Astrocyte (in vitro differentiated cells and primary cell): ENCODE results near the gene IFIH1. TPM values are rescaled to one million over a fixed set of nuclear protein-coding genes. Genes with fewer than 3 reads are reported as not detected.

Experiments used
- DNase-seq: peaks from one replicate; pipeline ENCODE4 v3.0.0-alpha.2; 2010; ENCODE audit warnings: low read depth
- FAIRE-seq: peaks from 2 replicates; lab custom pipeline; 2011; peaks lifted over from hg19 to GRCh38; lab: Jason Lieb, UNC
- H2AFZ ChIP-seq: 2 replicates; pipeline ENCODE4 v1.6.0; 2012; ENCODE audit warnings: low read depth, low read length, inconsistent platforms
- H3K27ac ChIP-seq: 2 replicates; pipeline ENCODE4 v1.5.1; 2011; ENCODE audit warnings: low read depth, low read length, inconsistent platforms
- H3K27me3 ChIP-seq: 2 replicates; pipeline ENCODE4 v1.6.0; 2011; ENCODE audit warnings: low read length, inconsistent platforms; ENCODE audit not compliant: insufficient read depth
- H3K36me3 ChIP-seq: 2 replicates; pipeline ENCODE4 v1.5.1; 2011; ENCODE audit warnings: low read length, inconsistent platforms; ENCODE audit not compliant: insufficient read depth
- H3K4me1 ChIP-seq: 2 replicates; pipeline ENCODE4 v1.5.1; 2011; ENCODE audit warnings: low read length, inconsistent platforms; ENCODE audit not compliant: insufficient read depth
- H3K4me2 ChIP-seq: 2 replicates; pipeline ENCODE4 v1.6.0; 2012; ENCODE audit warnings: low read length, inconsistent platforms
- H3K4me3 ChIP-seq: 2 replicates; pipeline ENCODE4 v1.5.1; 2011; ENCODE audit warnings: low read depth, mild to moderate bottlenecking, low read length, inconsistent platforms; ENCODE audit not compliant: insufficient read depth
- H3K79me2 ChIP-seq: 2 replicates; pipeline ENCODE4 v1.6.0; 2012; ENCODE audit warnings: mild to moderate bottlenecking, low read length, inconsistent platforms; ENCODE audit not compliant: insufficient read depth
- H3K9ac ChIP-seq: 2 replicates; pipeline ENCODE4 v1.6.0; 2012; ENCODE audit warnings: mild to moderate bottlenecking, low read length, inconsistent platforms
- H3K9me3 ChIP-seq: 2 replicates; pipeline ENCODE4 v1.5.1; 2012; ENCODE audit warnings: low read depth, mild to moderate bottlenecking, low read length, inconsistent platforms; ENCODE audit not compliant: insufficient read depth
- H4K20me1 ChIP-seq: 2 replicates; pipeline ENCODE4 v1.6.0; 2012; ENCODE audit warnings: low read length, inconsistent platforms; ENCODE audit not compliant: insufficient read depth
- H3K27ac Mint-ChIP-seq: one replicate; pipeline ENCODE4 v1.8.0; 2021; ENCODE audit warnings: mild to moderate bottlenecking, mixed read lengths; ENCODE audit not compliant: unreplicated experiment
- H3K27me3 Mint-ChIP-seq: one replicate; pipeline ENCODE4 v1.8.0; 2021; ENCODE audit warnings: low read depth, mixed read lengths; ENCODE audit not compliant: unreplicated experiment
- H3K36me3 Mint-ChIP-seq: one replicate; pipeline ENCODE4 v1.8.0; 2021; ENCODE audit warnings: low read depth, mixed read lengths; ENCODE audit not compliant: unreplicated experiment
- H3K4me1 Mint-ChIP-seq: one replicate; pipeline ENCODE4 v1.8.0; 2021; ENCODE audit warnings: low read depth, mixed read lengths; ENCODE audit not compliant: unreplicated experiment
- H3K4me3 Mint-ChIP-seq: one replicate; pipeline ENCODE4 v1.8.0; 2021; ENCODE audit warnings: mild to moderate bottlenecking, moderate library complexity, mixed read lengths; ENCODE audit not compliant: unreplicated experiment
- H3K9me3 Mint-ChIP-seq: one replicate; pipeline ENCODE4 v1.8.0; 2021; ENCODE audit warnings: mild to moderate bottlenecking, mixed read lengths; ENCODE audit not compliant: unreplicated experiment
- EZH2 ChIP-seq: IDR thresholded peaks from 2 replicates; pipeline ENCODE4 v1.6.1; 2012; ENCODE audit warnings: mild to moderate bottlenecking, low read length, inconsistent platforms; ENCODE audit not compliant: insufficient read depth
- total RNA-seq: library from RNA; stranded (reverse); gene quantifications from 2 replicates; pipeline ENCODE4 v1.2.1, GENCODE V29; 2021
- TF ChIP-seq, protein P1 (sequence below): IDR thresholded peaks from 2 replicates; pipeline ENCODE4 v1.5.1; 2011; ENCODE audit warnings: low read depth, mild to moderate bottlenecking, inconsistent platforms, low read length, moderate library complexity; ENCODE audit not compliant: insufficient read depth

The IFIH1 gene
- total RNA-seq, 1 donor from 2014 or later, result 62.3 TPM

DNA sequence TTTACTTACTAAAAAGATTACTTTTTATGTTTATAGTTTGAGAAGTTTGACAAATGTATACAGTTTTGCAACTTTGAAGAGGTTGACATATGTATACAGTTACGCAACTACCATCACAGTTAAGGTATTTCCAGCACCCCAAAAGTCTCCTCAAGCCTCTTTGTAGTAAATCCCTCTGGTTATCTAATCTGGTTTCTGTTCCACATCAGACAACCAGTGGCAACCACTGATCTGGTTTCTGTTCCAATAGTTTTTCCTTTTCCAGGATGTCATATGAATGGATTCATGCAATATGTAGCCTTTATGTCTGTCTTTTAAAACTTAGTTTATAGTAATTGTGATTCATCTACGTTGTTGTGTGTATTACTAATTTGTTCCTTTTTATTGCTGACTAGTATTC, 23.5 kb downstream of the IFIH1 start:
- Mint-ChIP-seq H3K9me3 (no peaks in the 10 kb centered on the region), H3K27ac (no peak overlapping the region), H3K36me3 (no peaks in the 10 kb centered on the region), H3K4me3 (no peak overlapping the region), H3K27me3 (no peaks in the 10 kb centered on the region), H3K4me1 (no peaks in the 10 kb centered on the region)
- Histone ChIP-seq H4K20me1 (no peaks in the 10 kb centered on the region), H3K9ac (no peak overlapping the region), H3K4me1 (no peaks in the 10 kb centered on the region), H3K79me2 (no peaks in the 10 kb centered on the region), H2AFZ (no peak overlapping the region), H3K9me3 (no peaks in the 10 kb centered on the region), H3K27ac (no peak overlapping the region), H3K4me3 (no peak overlapping the region), H3K36me3 (no peaks in the 10 kb centered on the region), H3K4me2 (no peak overlapping the region), H3K27me3 (no peaks in the 10 kb centered on the region)
- DNase-seq (no peak), FAIRE-seq (peak; percentile 60)
- TF ChIP-seq, protein P1, sequence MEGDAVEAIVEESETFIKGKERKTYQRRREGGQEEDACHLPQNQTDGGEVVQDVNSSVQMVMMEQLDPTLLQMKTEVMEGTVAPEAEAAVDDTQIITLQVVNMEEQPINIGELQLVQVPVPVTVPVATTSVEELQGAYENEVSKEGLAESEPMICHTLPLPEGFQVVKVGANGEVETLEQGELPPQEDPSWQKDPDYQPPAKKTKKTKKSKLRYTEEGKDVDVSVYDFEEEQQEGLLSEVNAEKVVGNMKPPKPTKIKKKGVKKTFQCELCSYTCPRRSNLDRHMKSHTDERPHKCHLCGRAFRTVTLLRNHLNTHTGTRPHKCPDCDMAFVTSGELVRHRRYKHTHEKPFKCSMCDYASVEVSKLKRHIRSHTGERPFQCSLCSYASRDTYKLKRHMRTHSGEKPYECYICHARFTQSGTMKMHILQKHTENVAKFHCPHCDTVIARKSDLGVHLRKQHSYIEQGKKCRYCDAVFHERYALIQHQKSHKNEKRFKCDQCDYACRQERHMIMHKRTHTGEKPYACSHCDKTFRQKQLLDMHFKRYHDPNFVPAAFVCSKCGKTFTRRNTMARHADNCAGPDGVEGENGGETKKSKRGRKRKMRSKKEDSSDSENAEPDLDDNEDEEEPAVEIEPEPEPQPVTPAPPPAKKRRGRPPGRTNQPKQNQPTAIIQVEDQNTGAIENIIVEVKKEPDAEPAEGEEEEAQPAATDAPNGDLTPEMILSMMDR, result no peak
- TF ChIP-seq EZH2, result no peak

DNA sequence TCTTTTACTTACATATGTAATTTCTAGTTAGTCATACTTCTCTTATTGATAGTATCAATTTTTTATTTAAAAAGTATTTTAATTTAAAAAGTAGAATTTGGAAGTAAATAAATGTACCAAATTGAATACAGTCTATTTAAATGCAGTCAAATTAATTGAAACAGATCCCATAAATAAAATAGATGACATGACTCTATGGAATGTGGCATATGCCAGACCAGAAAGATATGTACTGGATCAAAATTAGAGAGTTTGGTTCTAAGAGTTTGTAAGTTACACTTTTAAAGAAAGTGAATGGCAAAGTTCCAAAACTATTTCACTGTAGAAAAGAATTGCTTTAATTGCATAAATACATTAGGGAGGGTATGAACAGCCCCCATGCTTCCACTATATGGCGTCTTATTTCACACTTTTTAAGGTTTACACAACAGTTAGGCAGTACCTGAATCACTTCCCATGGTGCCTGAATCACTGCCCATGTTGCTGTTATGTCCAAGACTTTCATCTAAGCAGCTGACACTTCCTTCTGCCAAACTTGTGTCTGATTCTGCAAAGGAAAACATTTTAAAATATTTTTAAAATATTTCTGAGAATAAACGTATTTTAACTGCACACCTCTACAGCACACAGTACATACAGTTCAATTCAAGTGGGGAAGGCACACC, 25.2 kb downstream of the IFIH1 start:
- no peaks in the 10 kb centered on the region for H3K36me3 ChIP-seq

DNA sequence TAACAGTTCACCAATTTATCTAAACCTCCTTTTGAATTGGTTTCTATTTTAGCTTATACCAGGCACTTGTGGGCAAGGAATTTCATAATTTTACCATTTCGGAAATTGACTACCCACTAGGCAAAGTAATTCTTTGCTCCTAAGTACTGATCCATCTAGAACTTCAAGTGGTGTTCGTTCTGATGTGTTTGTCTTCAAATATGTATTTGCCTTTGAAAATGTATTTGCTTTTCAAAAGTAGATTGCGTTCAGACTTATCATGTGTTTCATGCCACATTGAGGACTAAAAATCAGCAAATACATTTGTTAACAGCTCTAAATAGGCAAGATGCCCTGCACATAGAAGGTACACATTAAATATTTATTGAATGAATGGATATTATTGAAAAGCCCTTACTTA, 26.7 kb downstream of the IFIH1 start:
- Histone ChIP-seq H3K27ac (no peak overlapping the region), H4K20me1 (no peaks in the 10 kb centered on the region), H3K4me3 (no peak overlapping the region), H3K9me3 (no peaks in the 10 kb centered on the region), H3K27me3 (no peaks in the 10 kb centered on the region), H3K36me3 (no peaks in the 10 kb centered on the region), H3K79me2 (no peaks in the 10 kb centered on the region), H3K4me1 (no peaks in the 10 kb centered on the region), H2AFZ (no peak overlapping the region), H3K4me2 (no peak overlapping the region), H3K9ac (no peak overlapping the region)
- Mint-ChIP-seq H3K9me3 (no peaks in the 10 kb centered on the region), H3K27ac (no peak overlapping the region), H3K4me3 (no peak overlapping the region), H3K4me1 (no peaks in the 10 kb centered on the region), H3K27me3 (no peaks in the 10 kb centered on the region), H3K36me3 (no peaks in the 10 kb centered on the region)
- TF ChIP-seq EZH2, result no peak
- TF ChIP-seq, protein P1, result no peak
- DNase-seq (no peak), FAIRE-seq (no peak)

More for the DNA sequence above, 25.2 kb downstream of the IFIH1 start:
- H4K20me1 ChIP-seq, result no peaks in the 10 kb centered on the region
- H3K4me3 ChIP-seq, result no peak overlapping the region
- Mint-ChIP-seq H3K27me3 (no peaks in the 10 kb centered on the region), H3K9me3 (no peaks in the 10 kb centered on the region), H3K4me3 (no peak overlapping the region), H3K36me3 (no peaks in the 10 kb centered on the region), H3K4me1 (no peaks in the 10 kb centered on the region), H3K27ac (no peak overlapping the region)
- H3K4me1 ChIP-seq, result no peaks in the 10 kb centered on the region
- FAIRE-seq, result no peak
- H3K4me2 ChIP-seq, result no peak overlapping the region
- H3K27me3 ChIP-seq, result no peaks in the 10 kb centered on the region
- H3K9ac ChIP-seq, result no peak overlapping the region
- peak; percentile 39 for DNase-seq
- H2AFZ ChIP-seq, result no peak overlapping the region
- H3K9me3 ChIP-seq, result no peaks in the 10 kb centered on the region
- H3K79me2 ChIP-seq, result no peaks in the 10 kb centered on the region
- no peak overlapping the region for H3K27ac ChIP-seq
- TF ChIP-seq, protein P1, result no peak
- TF ChIP-seq EZH2, result no peak
